GM23338 (cell line): Measurements from ENCODE around the gene CADM4. TPM values are rescaled to one million over a fixed set of nuclear protein-coding genes. Genes with fewer than 3 reads are reported as not detected.

ENCODE experiments used
- ATAC-seq: fragments of 200-7000 bp; cut with Tn5 transposase; 3 replicates; pipeline ENCODE4 v1.9.1; 2020
- DNase-seq: peaks from one replicate; pipeline ENCODE4 v3.0.0-alpha.2; 2015; ENCODE audit warnings: low spot score
- H2AFZ ChIP-seq: fragments of 200-600 bp; sonication (generic); 2 replicates; pipeline ENCODE4 v1.8.0; 2016; ENCODE audit warnings: antibody characterized with exemption, mild to moderate bottlenecking, moderate library complexity
- H3F3A ChIP-seq: fragments of 200-600 bp; sonication (generic); replicated peaks from 2 replicates; pipeline ENCODE4 v1.8.0; 2017; ENCODE audit warnings: antibody characterized with exemption, mixed run types, low read depth
- H3K27ac ChIP-seq: fragments of 200-600 bp; sonication (generic); 2 replicates; pipeline ENCODE4 v1.6.1; 2016; ENCODE audit warnings: low read depth
- H3K27me3 ChIP-seq: fragments of 200-600 bp; sonication (generic); 2 replicates; pipeline ENCODE4 v1.8.0; 2016; ENCODE audit warnings: mild to moderate bottlenecking, mixed run types, moderate library complexity; ENCODE audit not compliant: insufficient read depth
- H3K36me3 ChIP-seq: fragments of 200-600 bp; sonication (generic); 2 replicates; pipeline ENCODE4 v1.8.0; 2016; ENCODE audit warnings: mild to moderate bottlenecking; ENCODE audit not compliant: insufficient read depth
- H3K4me1 ChIP-seq: fragments of 200-600 bp; sonication (generic); 2 replicates; pipeline ENCODE4 v1.8.0; 2016; ENCODE audit warnings: mild to moderate bottlenecking, moderate library complexity; ENCODE audit not compliant: insufficient read depth
- H3K4me2 ChIP-seq: fragments of 200-600 bp; sonication (generic); 2 replicates; pipeline ENCODE4 v1.7.1; 2017; ENCODE audit warnings: mixed run types
- H3K4me3 ChIP-seq: fragments of 200-600 bp; sonication (generic); 2 replicates; pipeline ENCODE4 v1.6.1; 2016; ENCODE audit warnings: mixed run types
- H3K79me2 ChIP-seq: fragments of 200-600 bp; sonication (generic); replicated peaks from 2 replicates; pipeline ENCODE4 v1.8.0; 2017; ENCODE audit warnings: mild to moderate bottlenecking; ENCODE audit not compliant: insufficient read depth
- H3K9me2 ChIP-seq: fragments of 200-600 bp; sonication (generic); 2 replicates; pipeline ENCODE4 v1.8.0; 2017; ENCODE audit not compliant: insufficient read depth
- H4K20me1 ChIP-seq: fragments of 200-600 bp; sonication (generic); replicated peaks from 2 replicates; pipeline ENCODE4 v1.8.0; 2017; ENCODE audit warnings: mild to moderate bottlenecking; ENCODE audit not compliant: insufficient read depth
- H3K27ac Mint-ChIP-seq: 2 replicates; pipeline ENCODE4 v1.8.0; 2020; ENCODE audit warnings: inconsistent platforms, mild to moderate bottlenecking, moderate library complexity, mixed read lengths
- H3K27me3 Mint-ChIP-seq: 3 replicates; pipeline ENCODE4 v1.8.0; 2022; ENCODE audit warnings: low read depth, mild to moderate bottlenecking, moderate library complexity, mixed read lengths, inconsistent platforms; ENCODE audit not compliant: insufficient read depth, poor library complexity
- H3K36me3 Mint-ChIP-seq: 3 replicates; pipeline ENCODE4 v1.8.0; 2021; ENCODE audit warnings: low read depth, mild to moderate bottlenecking, inconsistent platforms, moderate library complexity, mixed read lengths
- H3K4me1 Mint-ChIP-seq: 3 replicates; pipeline ENCODE4 v1.8.0; 2020; ENCODE audit warnings: mild to moderate bottlenecking, inconsistent platforms, mixed read lengths
- H3K4me3 Mint-ChIP-seq: 3 replicates; pipeline ENCODE4 v1.8.0; 2021; ENCODE audit warnings: moderate library complexity, mild to moderate bottlenecking, inconsistent platforms, mixed read lengths
- H3K9me3 Mint-ChIP-seq: 3 replicates; pipeline ENCODE4 v1.8.0; 2020; ENCODE audit warnings: moderate library complexity, mild to moderate bottlenecking, inconsistent platforms, mixed read lengths
- CREB1 ChIP-seq: fragments of 250-450 bp; sonication (Bioruptor Pico); IDR thresholded peaks from 2 replicates; pipeline ENCODE4 v1.5.0; 2020; ENCODE audit warnings: low read depth, mild to moderate bottlenecking, moderate library complexity
- EZH2 ChIP-seq: fragments of 200-600 bp; sonication (generic); IDR thresholded peaks from one replicate; pipeline ENCODE4 v1.8.0; 2017; ENCODE audit warnings: antibody characterized with exemption, mild to moderate bottlenecking, low read depth; ENCODE audit not compliant: unreplicated experiment
- JUNB ChIP-seq: IDR thresholded peaks from one replicate; pipeline ENCODE4 v1.6.1; 2016; ENCODE audit warnings: antibody characterized with exemption; ENCODE audit not compliant: unreplicated experiment
- NANOG ChIP-seq: IDR thresholded peaks from 2 replicates; pipeline ENCODE4 v1.6.1; 2016; ENCODE audit warnings: antibody characterized with exemption, borderline replicate concordance
- POLR2AphosphoS5 ChIP-seq: IDR thresholded peaks from 2 replicates; pipeline ENCODE4 v1.6.1; 2016; ENCODE audit warnings: antibody characterized with exemption, low read depth
- STAT1 ChIP-seq: IDR thresholded peaks from one replicate; pipeline ENCODE4 v1.6.1; 2016; ENCODE audit warnings: antibody characterized with exemption; ENCODE audit not compliant: unreplicated experiment
- ZNF114 ChIP-seq: fragments of 250-450 bp; sonication (Bioruptor Pico); IDR thresholded peaks from 2 replicates; pipeline ENCODE4 v1.5.0; 2020; ENCODE audit warnings: mild to moderate bottlenecking, moderate library complexity
- ZNF331 ChIP-seq: fragments of 250-450 bp; sonication (Bioruptor Pico); IDR thresholded peaks from 2 replicates; pipeline ENCODE4 v1.5.0; 2020; ENCODE audit warnings: low read depth, mild to moderate bottlenecking, moderate library complexity
- polyA plus RNA-seq: library from polyadenylated mRNA; unstranded; fragments of >200 nt; fragmentation: Nextera tagmentation; extraction: Ambion mirVana; gene quantifications from 2 replicates; pipeline ENCODE4 v1.2.1, GENCODE V29; 2016
- total RNA-seq: library from RNA; depleted of rRNA; stranded (reverse); fragments of >200 nt; shearing (Covaris generic); gene quantifications from 2 replicates; pipeline ENCODE4 v1.2.3, GENCODE V29; 2014
- TF ChIP-seq, protein P1 (sequence below), 2 experiments: fragments of 200-600 bp in 1 of 2; sonication (generic) in 1 of 2; conservative IDR thresholded peaks; 2 replicates each; pipeline versions ENCODE4 v1.5.1 to v1.6.1; 2016 to 2017; ENCODE audit warnings: antibody characterized with exemption in 2 of 2, low read depth in 2 of 2, mild to moderate bottlenecking in 2 of 2, moderate library complexity in 1 of 2
- TF ChIP-seq, protein P2 (sequence below): IDR thresholded peaks from 2 replicates; pipeline ENCODE4 v1.6.1; 2016; ENCODE audit warnings: antibody characterized with exemption
- TF ChIP-seq, protein P3 (sequence below): IDR thresholded peaks from one replicate; pipeline ENCODE4 v1.6.1; 2018; ENCODE audit warnings: antibody characterized with exemption; ENCODE audit not compliant: unreplicated experiment

The CADM4 gene
- total and polyA plus RNA-seq, 2 experiments from 2014 or later, result 3.7 to 21.2 TPM

DNA sequence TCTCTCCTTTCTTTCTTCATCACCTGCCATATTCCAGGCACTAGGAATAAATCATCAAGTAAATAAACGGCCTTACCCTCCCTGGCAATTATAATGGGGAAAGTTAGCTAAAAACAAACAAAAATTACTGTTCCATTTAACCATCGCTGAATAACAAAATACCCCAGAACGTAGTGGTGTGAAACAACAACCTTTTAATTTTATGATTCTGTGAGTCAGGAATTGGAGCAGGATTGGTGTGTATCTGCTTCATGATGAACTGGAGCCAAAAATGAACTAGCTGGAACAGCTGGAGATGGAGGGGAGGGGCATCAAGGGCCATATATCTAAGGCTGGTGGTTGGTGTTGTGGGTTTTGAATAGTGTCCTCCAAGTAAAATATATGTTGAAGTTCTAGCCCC is 3.7 kb upstream of the CADM4 start (continued):
- TF ChIP-seq, protein P1, sequence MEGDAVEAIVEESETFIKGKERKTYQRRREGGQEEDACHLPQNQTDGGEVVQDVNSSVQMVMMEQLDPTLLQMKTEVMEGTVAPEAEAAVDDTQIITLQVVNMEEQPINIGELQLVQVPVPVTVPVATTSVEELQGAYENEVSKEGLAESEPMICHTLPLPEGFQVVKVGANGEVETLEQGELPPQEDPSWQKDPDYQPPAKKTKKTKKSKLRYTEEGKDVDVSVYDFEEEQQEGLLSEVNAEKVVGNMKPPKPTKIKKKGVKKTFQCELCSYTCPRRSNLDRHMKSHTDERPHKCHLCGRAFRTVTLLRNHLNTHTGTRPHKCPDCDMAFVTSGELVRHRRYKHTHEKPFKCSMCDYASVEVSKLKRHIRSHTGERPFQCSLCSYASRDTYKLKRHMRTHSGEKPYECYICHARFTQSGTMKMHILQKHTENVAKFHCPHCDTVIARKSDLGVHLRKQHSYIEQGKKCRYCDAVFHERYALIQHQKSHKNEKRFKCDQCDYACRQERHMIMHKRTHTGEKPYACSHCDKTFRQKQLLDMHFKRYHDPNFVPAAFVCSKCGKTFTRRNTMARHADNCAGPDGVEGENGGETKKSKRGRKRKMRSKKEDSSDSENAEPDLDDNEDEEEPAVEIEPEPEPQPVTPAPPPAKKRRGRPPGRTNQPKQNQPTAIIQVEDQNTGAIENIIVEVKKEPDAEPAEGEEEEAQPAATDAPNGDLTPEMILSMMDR (conservative IDR thresholded peaks at IDR 0.05; ENCODE audit: low read depth in 2 of 2), result no peak
- TF ChIP-seq JUNB (no peak), NANOG (no peak), ZNF114 (CRISPR knock-in tag) (no peak), POLR2AphosphoS5 (no peak), ZNF331 (CRISPR knock-in tag) (no peak), STAT1 (no peak)
- TF ChIP-seq, protein P2, sequence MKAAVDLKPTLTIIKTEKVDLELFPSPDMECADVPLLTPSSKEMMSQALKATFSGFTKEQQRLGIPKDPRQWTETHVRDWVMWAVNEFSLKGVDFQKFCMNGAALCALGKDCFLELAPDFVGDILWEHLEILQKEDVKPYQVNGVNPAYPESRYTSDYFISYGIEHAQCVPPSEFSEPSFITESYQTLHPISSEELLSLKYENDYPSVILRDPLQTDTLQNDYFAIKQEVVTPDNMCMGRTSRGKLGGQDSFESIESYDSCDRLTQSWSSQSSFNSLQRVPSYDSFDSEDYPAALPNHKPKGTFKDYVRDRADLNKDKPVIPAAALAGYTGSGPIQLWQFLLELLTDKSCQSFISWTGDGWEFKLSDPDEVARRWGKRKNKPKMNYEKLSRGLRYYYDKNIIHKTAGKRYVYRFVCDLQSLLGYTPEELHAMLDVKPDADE, result no peak
- TF ChIP-seq, protein P3, sequence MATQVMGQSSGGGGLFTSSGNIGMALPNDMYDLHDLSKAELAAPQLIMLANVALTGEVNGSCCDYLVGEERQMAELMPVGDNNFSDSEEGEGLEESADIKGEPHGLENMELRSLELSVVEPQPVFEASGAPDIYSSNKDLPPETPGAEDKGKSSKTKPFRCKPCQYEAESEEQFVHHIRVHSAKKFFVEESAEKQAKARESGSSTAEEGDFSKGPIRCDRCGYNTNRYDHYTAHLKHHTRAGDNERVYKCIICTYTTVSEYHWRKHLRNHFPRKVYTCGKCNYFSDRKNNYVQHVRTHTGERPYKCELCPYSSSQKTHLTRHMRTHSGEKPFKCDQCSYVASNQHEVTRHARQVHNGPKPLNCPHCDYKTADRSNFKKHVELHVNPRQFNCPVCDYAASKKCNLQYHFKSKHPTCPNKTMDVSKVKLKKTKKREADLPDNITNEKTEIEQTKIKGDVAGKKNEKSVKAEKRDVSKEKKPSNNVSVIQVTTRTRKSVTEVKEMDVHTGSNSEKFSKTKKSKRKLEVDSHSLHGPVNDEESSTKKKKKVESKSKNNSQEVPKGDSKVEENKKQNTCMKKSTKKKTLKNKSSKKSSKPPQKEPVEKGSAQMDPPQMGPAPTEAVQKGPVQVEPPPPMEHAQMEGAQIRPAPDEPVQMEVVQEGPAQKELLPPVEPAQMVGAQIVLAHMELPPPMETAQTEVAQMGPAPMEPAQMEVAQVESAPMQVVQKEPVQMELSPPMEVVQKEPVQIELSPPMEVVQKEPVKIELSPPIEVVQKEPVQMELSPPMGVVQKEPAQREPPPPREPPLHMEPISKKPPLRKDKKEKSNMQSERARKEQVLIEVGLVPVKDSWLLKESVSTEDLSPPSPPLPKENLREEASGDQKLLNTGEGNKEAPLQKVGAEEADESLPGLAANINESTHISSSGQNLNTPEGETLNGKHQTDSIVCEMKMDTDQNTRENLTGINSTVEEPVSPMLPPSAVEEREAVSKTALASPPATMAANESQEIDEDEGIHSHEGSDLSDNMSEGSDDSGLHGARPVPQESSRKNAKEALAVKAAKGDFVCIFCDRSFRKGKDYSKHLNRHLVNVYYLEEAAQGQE, result no peak

DNA sequence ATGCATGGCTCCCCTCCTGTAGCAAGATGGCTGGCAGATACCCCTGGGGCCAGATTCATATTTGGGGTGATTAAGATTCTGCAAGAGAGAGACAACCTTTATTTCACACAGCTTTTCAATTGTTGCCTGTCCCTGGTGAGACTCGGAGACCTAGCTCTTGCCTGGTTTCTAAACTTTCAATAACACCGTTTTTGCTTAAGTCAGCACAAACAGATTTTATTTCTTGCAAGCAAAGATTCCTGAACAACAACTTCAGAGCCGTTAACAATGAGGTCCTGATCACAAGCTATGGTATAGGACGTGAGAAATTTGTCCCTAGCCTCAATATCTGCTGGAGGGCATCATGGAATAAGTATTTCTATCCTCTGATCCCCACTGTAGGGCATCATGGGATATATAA is 2.9 kb upstream of the CADM4 start:
- Histone ChIP-seq H3K36me3 (no peaks in the 10 kb centered on the region), H2AFZ (no peak overlapping the region), H3K27ac (no peak overlapping the region), H4K20me1 (peaks cover 4% of the 10 kb centered on the region; the same call in 1 of the 2 replicates), H3K79me2 (no peaks in the 10 kb centered on the region), H3K9me2 (no peaks in the 10 kb centered on the region), H3K4me3 (no peak overlapping the region), H3K4me2 (no peak overlapping the region), H3K4me1 (peaks cover 8% of the 10 kb centered on the region; the same call in 1 of the 2 replicates), H3K27me3 (peaks cover 45% of the 10 kb centered on the region), H3F3A (no peaks in the 10 kb centered on the region)
- Mint-ChIP-seq H3K4me3 (no peak overlapping the region), H3K9me3 (peaks cover 18% of the 10 kb centered on the region), H3K27ac (no peak overlapping the region), H3K4me1 (peaks cover 19% of the 10 kb centered on the region), H3K27me3 (peaks cover 45% of the 10 kb centered on the region), H3K36me3 (peaks cover 29% of the 10 kb centered on the region)
- no peak for TF ChIP-seq POLR2AphosphoS5
- TF ChIP-seq, protein P3, result no peak
- no peak for TF ChIP-seq JUNB
- TF ChIP-seq, protein P2, result no peak
- no peak for TF ChIP-seq CREB1 (CRISPR knock-in tag)
- no peak for TF ChIP-seq ZNF114 (CRISPR knock-in tag)
- no peak for TF ChIP-seq EZH2
- no peak for TF ChIP-seq NANOG
- DNase-seq, result no peak
- no peak for ATAC-seq
